SIG-M5 treated with dmso at 0.1 percent for 504 hours (cell line): Measurements from ENCODE around the gene ARHGEF38.

Experiments
- DNase-seq: peaks from one replicate; lab custom pipeline; 2025; ENCODE audit not compliant: unreplicated experiment; lab: John Stamatoyannopoulos, UW

Gene ARHGEF38, protein sequence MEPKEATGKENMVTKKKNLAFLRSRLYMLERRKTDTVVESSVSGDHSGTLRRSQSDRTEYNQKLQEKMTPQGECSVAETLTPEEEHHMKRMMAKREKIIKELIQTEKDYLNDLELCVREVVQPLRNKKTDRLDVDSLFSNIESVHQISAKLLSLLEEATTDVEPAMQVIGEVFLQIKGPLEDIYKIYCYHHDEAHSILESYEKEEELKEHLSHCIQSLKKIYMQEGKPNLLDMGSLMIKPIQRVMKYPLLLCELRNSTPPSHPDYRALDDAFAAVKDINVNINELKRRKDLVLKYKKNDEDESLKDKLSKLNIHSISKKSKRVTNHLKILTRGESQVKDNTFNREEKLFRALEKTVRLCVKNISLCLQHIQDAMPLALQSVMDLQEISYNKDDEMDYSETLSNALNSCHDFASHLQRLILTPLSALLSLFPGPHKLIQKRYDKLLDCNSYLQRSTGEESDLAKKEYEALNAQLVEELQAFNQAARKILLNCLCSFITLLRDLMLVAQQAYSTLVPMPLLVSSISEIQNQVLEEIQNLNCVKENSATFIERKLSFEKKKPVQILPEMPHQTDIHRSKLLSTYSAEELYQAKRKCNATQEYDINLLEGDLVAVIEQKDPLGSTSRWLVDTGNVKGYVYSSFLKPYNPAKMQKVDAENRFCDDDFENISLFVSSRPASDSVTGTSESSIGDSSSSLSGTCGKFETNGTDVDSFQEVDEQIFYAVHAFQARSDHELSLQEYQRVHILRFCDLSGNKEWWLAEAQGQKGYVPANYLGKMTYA

GRCh38 chr4:105551965-105552746 lies at the start of gene ARHGEF38:
Gene ARHGEF38 (plus strand): TSS chr4:105552620. CDS start chr4:105552766, 146 bp downstream.
- peak; percentile 16 for DNase-seq

DNA sequence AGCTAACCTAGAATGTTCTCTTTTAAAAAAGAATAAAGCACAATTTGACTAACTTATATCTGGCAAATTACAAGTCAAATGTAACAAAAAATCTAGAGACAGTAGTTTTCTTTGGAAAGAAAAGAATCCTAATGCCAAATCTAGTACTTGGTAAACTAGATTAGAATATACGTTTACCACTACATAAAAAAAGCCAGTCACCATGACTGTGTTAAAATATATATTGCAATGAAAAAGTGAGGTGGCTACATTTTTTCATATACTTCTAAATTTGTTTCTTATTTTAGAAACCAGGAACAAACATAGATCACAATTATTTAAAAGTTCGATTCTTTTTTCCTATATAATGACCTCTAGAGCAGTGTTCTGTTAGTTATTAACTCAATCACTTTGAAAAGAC lies 48.9 kb upstream of the ARHGEF38 start:
- DNase-seq, result no peak

DNA sequence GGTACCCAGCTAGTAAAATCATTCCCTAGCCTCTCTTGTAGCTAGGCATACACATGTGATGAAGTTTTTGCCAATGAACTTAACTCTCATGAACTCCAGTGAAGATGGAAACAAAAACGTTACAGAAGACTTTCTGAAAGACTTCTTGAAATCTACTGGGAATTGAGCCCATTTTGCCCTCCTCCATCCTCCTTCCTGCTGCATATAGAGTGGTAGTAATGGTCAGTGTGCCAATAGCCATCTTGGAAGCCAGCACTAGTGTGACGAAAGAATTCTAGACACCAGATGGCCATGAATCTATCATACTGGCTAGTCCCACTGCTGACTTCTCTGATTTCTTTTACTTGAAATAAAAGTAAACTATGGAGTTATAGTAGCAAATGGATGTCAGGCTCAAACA lies 47.7 kb upstream of the ARHGEF38 start:
- no peak for DNase-seq

DNA sequence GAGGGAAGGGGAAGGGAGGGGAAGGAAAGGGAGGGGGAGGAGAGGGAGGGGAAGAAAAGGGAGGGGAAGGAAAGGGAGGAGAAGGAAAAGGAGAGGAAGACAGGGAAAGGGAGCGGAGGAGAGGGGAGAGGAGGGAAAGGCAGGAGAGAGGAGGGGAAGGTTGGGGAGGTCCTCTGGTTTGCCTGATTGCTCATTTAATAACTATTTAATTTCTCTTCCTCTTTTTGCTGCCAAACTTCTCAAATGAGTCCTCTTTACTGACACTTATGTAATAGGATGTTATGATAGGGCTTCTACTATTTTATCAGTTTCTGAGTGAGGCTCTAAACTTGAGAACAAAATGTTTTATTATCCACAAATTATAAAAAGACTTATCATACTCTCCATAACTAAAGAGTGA lies 43.1 kb upstream of the ARHGEF38 start:
- peak; percentile 76 for DNase-seq

GRCh38 chr4:105509714-105510113 lies 42.7 kb upstream of the ARHGEF38 start:
- DNase-seq, result no peak

GRCh38 chr4:105510245-105510644 lies 42.2 kb upstream of the ARHGEF38 start:
- DNase-seq, result no peak

- DNase-seq, result peak; percentile 39
Observed at GRCh38 chr4:105520819-105521790, 31.3 kb upstream of the ARHGEF38 start.

DNA sequence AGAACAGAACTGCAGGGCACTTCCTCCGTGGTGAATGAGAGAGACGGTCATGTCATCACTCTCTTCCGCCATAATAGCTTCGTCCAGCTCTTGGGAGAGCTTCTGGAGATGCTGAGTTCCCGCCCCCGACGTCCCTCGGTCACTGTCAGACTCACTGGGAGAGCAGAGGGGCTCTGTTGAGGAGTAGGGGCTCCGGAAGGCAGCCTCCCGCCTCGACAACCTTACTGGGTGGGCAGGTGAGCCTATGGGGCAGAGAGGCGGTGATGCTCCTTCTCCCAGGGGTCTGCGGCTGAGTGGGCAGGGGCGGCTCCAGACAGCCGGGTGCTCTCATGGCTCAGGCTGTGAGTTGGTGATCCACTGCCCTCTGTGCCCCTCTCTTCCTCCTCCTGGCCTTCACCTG lies 25.8 kb upstream of the ARHGEF38 start:
- DNase-seq, result no peak

DNA sequence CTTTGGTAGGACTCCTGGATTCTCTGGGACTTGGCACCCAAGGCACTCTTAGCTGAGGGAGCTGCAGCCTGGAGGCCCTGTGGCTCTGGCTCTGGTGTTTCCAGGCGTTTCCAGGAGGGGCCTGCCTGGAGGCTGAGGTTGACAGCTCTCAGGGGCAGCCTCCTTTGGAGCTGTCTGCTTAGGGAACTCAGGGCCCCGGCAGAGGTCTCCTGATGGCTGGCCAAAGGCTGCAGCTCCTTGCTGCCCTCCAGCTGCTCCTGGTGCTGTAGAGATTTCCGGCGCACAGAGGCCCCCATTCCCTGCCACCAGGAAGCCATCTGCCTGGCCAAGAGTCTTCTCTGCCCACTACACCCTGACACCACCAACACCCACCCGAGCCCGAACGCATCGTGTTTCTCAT lies 25.3 kb upstream of the ARHGEF38 start:
- DNase-seq, result no peak

- DNase-seq, result no peak
Observed at GRCh38 chr4:105536601-105537000, 15.8 kb upstream of the ARHGEF38 start.

DNA sequence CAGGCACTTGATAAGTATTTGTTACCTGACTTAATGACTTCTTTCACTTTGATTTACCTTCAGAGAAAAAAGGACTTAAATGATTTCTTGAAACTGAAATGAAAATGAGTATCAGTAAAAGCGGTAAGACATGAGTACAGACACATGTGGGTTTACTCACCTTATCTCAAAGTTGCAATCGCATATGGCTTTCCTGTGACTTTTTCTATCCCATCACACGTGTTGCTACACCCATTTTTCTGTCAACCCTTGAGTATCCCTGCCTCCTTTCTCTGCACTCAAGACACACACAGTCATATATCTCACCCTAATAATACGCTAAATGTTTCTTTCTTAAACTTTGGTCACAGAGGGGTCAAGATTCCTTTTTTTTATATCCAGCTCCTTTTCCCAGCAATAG lies 11.0 kb upstream of the ARHGEF38 start:
- no peak for DNase-seq

GRCh38 chr4:105542039-105542438 lies 10.4 kb upstream of the ARHGEF38 start:
- DNase-seq, result no peak

- DNase-seq, result no peak
Observed at GRCh38 chr4:105543346-105543745, 9.1 kb upstream of the ARHGEF38 start.

- no peak for DNase-seq
Observed at GRCh38 chr4:105543881-105544280, 8.5 kb upstream of the ARHGEF38 start.

DNA sequence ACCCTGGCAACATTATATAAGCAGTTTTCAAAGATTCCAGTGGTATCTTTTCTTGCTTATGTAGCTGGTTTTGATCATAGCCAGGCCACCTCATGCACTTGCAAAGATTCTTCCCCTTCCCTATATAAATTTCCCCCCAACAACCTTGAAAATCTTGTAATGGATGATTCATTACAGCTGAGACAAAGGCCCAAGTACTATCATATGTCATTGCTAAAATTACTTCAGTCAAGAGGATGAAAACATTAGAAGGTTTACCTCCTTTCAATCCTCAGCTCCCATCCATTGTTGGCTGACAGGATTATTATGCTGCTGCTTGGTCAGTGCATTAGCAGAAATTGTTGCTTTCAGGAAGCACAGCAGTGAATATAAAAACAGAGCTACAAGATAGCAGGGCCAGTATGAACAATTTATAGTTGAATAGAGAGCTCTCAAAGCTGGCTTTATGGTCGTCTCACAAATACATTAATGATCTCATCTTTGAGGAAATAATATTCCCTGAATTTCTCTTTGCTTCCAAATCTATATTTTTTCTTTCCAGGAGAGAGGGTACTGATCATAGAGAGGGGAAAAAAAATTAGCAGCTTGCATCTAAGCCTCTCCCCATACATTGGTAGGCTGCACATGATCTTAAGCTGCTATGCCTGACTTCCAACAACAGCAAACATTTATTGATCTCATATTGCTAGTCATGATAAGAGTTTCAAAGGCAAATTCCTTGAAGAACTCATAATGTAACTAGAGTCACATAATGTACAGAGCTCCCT lies 7.7 kb upstream of the ARHGEF38 start:
- DNase-seq, result no peak

DNA sequence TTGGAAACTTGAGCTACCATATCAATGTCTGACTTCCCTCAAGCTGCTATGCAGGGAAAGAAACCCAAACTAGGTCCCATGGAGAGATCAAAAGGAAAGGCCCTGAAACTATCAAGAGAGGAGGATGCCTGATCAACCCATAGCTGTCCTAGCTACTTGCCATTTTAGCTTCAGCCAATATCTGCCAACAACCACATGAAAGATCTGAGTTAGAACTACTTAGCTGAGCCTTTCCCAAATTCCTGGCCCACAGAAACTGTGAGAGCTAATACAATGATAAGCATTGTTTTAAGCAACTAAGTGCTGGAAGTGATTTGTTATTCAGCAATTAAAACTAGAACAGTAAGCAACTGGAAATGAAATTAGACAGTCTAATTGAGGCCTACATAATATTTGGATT lies 6.3 kb upstream of the ARHGEF38 start:
- no peak for DNase-seq

DNA sequence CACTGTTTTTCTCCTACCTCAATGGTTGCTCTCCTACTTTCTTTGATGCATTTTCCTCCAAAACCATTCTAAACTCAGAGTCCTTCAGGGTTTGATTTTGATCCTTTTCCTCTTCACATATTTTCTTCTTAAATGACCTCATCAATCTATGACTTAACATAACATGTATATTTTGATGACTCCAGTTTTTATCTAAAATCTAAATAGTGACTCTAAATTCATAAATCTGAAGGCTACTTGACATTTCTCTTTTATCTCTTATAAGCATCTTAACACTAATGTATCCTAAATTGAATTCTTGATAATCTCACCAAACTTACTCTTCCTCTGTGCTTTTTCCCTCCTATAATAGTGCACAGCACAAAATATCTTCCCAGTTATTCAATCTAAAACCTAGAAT lies 4.7 kb upstream of the ARHGEF38 start:
- DNase-seq, result no peak

DNA sequence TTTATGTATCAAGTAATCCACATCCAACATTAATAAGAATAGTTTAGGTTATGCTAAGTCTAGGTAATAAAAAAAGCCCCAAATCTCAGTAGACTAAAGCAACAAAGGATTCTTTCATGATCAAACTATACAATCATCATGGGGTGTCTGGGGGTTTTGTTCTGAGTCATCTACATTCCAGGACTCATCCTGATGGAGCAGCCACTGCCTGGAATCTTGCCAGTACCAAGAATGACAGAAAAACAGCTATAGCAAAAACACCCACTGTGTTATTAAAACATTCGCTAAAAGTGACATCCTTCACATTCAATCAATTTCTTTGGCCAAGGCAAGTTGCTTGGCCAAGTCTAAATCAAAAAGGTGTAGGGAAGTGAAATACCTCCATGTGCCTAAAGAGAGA lies 3.9 kb upstream of the ARHGEF38 start:
- DNase-seq, result no peak

DNA sequence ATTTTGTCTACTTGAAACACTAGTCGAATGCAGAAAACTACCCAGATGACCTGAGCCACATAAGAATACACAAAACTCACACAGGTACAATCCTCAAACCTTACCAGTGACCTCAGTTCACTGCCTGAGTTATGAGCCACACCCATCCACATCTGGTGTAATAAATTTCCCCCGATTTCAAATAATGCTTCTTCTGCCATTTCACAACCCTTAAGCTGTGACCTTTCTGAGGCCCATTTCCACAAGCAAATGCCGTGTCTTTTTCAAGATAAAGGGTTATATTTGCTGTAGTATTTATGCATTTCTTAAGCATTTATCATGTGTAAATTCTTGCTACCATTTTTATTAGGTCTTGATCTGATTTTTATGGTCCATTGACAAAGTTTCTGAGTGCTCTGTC lies 1.8 kb upstream of the ARHGEF38 start:
- DNase-seq, result no peak

- no peak for DNase-seq
Observed at GRCh38 chr4:105555409-105555808, 3.0 kb downstream of the ARHGEF38 start.
